ENCODE measurements around the gene FHIT. TPM values are rescaled to one million over a fixed set of nuclear protein-coding genes. Genes with fewer than 3 reads are reported as not detected.

The FHIT gene
- total RNA-seq, 4 donors from 2014 or later, result 3.5 to 17.0 (median 16.7) TPM

DNA sequence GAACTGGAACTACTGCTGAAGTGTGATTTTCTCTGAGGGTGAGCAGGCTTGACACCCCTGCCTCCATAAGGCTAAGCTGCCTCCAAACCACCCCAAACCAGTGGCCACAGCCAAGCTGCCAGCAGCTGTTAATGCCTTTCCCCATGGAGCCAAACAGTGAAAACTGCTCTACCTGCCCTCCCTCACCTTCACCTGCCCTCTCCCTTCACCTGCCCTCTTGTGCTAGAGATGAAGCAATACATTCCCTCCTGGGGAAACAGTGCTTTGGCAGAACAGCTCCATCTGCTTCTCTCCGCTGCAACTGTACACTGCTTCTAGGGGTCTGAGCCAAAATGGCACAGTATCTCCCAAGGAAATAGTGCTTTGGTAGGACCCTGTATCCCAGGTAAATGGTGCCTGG lies 374.1 kb downstream of the FHIT start:
- no peaks in the 10 kb centered on the region for H3K36me3 ChIP-seq
- no peak overlapping the region for H3K4me3 ChIP-seq
- no peaks in the 10 kb centered on the region for H3K4me1 ChIP-seq
- no peak overlapping the region for H3K27ac ChIP-seq
- DNase-seq, result no peak
- H3K9me3 ChIP-seq, result peaks cover 0 to 3% (median 0%) of the 10 kb centered on the region in 4 donors
- no peaks in the 10 kb centered on the region for H3K27me3 ChIP-seq
- TF ChIP-seq, protein P1, sequence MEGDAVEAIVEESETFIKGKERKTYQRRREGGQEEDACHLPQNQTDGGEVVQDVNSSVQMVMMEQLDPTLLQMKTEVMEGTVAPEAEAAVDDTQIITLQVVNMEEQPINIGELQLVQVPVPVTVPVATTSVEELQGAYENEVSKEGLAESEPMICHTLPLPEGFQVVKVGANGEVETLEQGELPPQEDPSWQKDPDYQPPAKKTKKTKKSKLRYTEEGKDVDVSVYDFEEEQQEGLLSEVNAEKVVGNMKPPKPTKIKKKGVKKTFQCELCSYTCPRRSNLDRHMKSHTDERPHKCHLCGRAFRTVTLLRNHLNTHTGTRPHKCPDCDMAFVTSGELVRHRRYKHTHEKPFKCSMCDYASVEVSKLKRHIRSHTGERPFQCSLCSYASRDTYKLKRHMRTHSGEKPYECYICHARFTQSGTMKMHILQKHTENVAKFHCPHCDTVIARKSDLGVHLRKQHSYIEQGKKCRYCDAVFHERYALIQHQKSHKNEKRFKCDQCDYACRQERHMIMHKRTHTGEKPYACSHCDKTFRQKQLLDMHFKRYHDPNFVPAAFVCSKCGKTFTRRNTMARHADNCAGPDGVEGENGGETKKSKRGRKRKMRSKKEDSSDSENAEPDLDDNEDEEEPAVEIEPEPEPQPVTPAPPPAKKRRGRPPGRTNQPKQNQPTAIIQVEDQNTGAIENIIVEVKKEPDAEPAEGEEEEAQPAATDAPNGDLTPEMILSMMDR (IDR thresholded peaks at IDR 0.05), result no peak
- TF ChIP-seq POLR2A (IDR thresholded peaks at IDR 0.05), result no peak

DNA sequence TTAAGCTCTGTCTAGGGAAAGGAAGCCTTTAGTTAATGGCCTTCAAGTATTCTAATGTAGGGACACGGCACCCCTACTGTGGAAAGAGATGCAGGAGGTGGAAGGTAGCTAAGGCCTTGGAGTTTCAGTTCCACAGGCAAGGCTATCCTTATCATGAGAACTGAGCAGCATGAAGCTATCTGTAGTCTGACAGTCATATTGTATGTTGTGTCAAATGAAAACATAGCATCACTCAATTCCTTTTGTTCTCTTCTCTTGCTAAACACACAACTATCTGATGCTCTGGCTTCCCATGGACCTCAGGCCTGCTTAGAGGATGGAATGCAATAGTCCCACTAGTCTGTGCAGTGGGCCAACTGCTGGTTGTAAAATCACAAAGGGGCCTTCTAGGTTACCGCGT lies 380.9 kb downstream of the FHIT start:
- H3K4me1 ChIP-seq, result no peaks in the 10 kb centered on the region
- TF ChIP-seq, protein P1 (IDR thresholded peaks at IDR 0.05), result no peak
- TF ChIP-seq POLR2A (IDR thresholded peaks at IDR 0.05), result no peak
- no peaks in the 10 kb centered on the region for H3K27me3 ChIP-seq
- no peaks in the 10 kb centered on the region for H3K36me3 ChIP-seq
- no peak for DNase-seq
- H3K27ac ChIP-seq, result no peak overlapping the region
- H3K9me3 ChIP-seq, result no peaks in the 10 kb centered on the region
- H3K4me3 ChIP-seq, result no peak overlapping the region

DNA sequence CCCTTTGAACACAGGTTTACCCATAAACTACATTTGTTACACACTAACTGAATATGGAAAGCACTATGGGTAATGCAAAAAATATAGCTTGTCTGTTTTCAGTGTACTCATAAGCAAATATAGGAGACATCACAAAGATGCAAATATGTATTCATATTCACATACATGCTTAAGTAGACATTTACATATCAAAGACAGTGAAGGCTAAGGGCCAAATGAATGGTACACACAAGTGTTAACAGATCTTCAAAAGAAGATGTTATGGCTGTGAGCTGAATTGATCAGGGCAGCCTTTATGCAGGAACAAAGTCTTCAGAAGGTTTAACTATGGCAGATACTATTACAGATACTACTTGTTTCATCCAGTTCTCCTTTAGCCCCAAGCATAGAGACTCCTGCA lies 384.1 kb downstream of the FHIT start:
- Histone ChIP-seq H3K9me3 (no peaks in the 10 kb centered on the region), H3K4me3 (no peak overlapping the region), H3K36me3 (no peaks in the 10 kb centered on the region), H3K27ac (no peak overlapping the region), H3K27me3 (no peaks in the 10 kb centered on the region), H3K4me1 (no peaks in the 10 kb centered on the region)
- DNase-seq, result no peak
- TF ChIP-seq, protein P1 (IDR thresholded peaks at IDR 0.05), result no peak
- no peak for TF ChIP-seq POLR2A (IDR thresholded peaks at IDR 0.05)

- no peaks in the 10 kb centered on the region for H3K9me3 ChIP-seq
- DNase-seq, result no peak
- H3K4me3 ChIP-seq, result no peak overlapping the region
- no peaks in the 10 kb centered on the region for H3K4me1 ChIP-seq
- no peak overlapping the region for H3K27ac ChIP-seq
- no peaks in the 10 kb centered on the region for H3K36me3 ChIP-seq
- no peak for TF ChIP-seq POLR2A (IDR thresholded peaks at IDR 0.05)
- TF ChIP-seq, protein P1 (IDR thresholded peaks at IDR 0.05), result no peak
- no peaks in the 10 kb centered on the region for H3K27me3 ChIP-seq
Measured at GRCh38 chr3:60856257-60857046, 394.8 kb downstream of the FHIT start.

GRCh38 chr3:60855250-60855649 lies 396.0 kb downstream of the FHIT start:
- no peak overlapping the region for H3K27ac ChIP-seq
- DNase-seq, result no peak
- TF ChIP-seq, protein P1 (IDR thresholded peaks at IDR 0.05), result no peak
- no peak overlapping the region for H3K4me3 ChIP-seq
- H3K4me1 ChIP-seq, result no peaks in the 10 kb centered on the region
- no peaks in the 10 kb centered on the region for H3K9me3 ChIP-seq
- no peaks in the 10 kb centered on the region for H3K36me3 ChIP-seq
- no peaks in the 10 kb centered on the region for H3K27me3 ChIP-seq

Measured in Peyer's patch (tissue), 4 donors.